HepG2 (cell line): ENCODE measurements around the gene EFCAB11. TPM values are rescaled to one million over a fixed set of nuclear protein-coding genes. Genes with fewer than 3 reads are reported as not detected.

ENCODE experiments used
- AFF4 ChIP-seq: sonication (generic); formaldehyde crosslinking; IDR thresholded peaks from 2 replicates; pipeline ENCODE4 v1.4.0; 2020; ENCODE audit warnings: missing genetic modification reagents
- AGO2 ChIP-seq: fragments of 200-400 bp; formaldehyde crosslinking; optimal IDR thresholded peaks from 2 replicates; pipeline ENCODE3; 2017; ENCODE audit warnings: mild to moderate bottlenecking, low read depth, low read length, moderate library complexity
- CAMTA2 ChIP-seq: sonication (generic); formaldehyde crosslinking; IDR thresholded peaks from 2 replicates; pipeline ENCODE4 v1.4.0; 2020; ENCODE audit warnings: mild to moderate bottlenecking, missing genetic modification reagents, borderline replicate concordance
- CHCHD3 ChIP-seq: sonication (generic); formaldehyde crosslinking; IDR thresholded peaks from 2 replicates; pipeline ENCODE4 v1.8.0; 2022; ENCODE audit warnings: mild to moderate bottlenecking, missing genetic modification reagents, moderate library complexity
- E2F5 ChIP-seq: sonication (generic); formaldehyde crosslinking; conservative IDR thresholded peaks from 2 replicates; pipeline ENCODE4 v1.4.0; 2020; ENCODE audit warnings: missing genetic modification reagents
- EED ChIP-seq: sonication (generic); formaldehyde crosslinking; IDR thresholded peaks from 2 replicates; pipeline ENCODE4 v1.5.0; 2020; ENCODE audit warnings: mild to moderate bottlenecking, missing genetic modification reagents
- HOXA3 ChIP-seq: sonication (generic); formaldehyde crosslinking; IDR thresholded peaks from 2 replicates; pipeline ENCODE4 v1.5.0; 2020; ENCODE audit warnings: missing genetic modification reagents
- ISX ChIP-seq: sonication (generic); formaldehyde crosslinking; conservative IDR thresholded peaks from 2 replicates; pipeline ENCODE4 v1.5.0; 2020; ENCODE audit warnings: missing genetic modification reagents
- KDM5B ChIP-seq: sonication (generic); formaldehyde crosslinking; IDR thresholded peaks from 2 replicates; pipeline ENCODE4 v1.4.0; 2020; ENCODE audit warnings: missing genetic modification reagents, mild to moderate bottlenecking, borderline replicate concordance
- MIER2 ChIP-seq: IDR thresholded peaks from 2 replicates; pipeline ENCODE4 v1.6.1; 2016; ENCODE audit warnings: missing biosample characterization, missing genetic modification reagents
- RFXAP ChIP-seq: sonication (generic); formaldehyde crosslinking; IDR thresholded peaks from 2 replicates; pipeline ENCODE4 v1.4.0; 2020; ENCODE audit warnings: missing genetic modification reagents, borderline replicate concordance
- ZFAT ChIP-seq: sonication (generic); formaldehyde crosslinking; conservative IDR thresholded peaks from 2 replicates; pipeline ENCODE4 v1.8.1; 2023; ENCODE audit warnings: missing genetic modification reagents, inconsistent platforms
- ZNF260 ChIP-seq: sonication (generic); formaldehyde crosslinking; IDR thresholded peaks from 2 replicates; pipeline ENCODE4 v1.4.0; 2020; ENCODE audit warnings: missing genetic modification reagents, low read depth, mild to moderate bottlenecking, borderline replicate concordance
- polyA plus RNA-seq, 8 experiments: library from polyadenylated mRNA; depleted of rRNA in 3 of 8; stranded (reverse) in 7 of 8; unstranded in 1 of 8; fragments of >200 nt; fragmentation: Illumina TruSeq in 4 of 8; extraction: Trizol in 4 of 8; gene quantifications; 2 replicates each; pipeline versions ENCODE4 v1.2.1 to v1.2.3, GENCODE V29; 2011 to 2016; ENCODE audit warnings: low read depth in 4 of 8, missing spikeins in 1 of 8, mixed read lengths in 1 of 8; ENCODE audit not compliant: insufficient read depth in 1 of 8
- total RNA-seq, 5 experiments: library from RNA; depleted of rRNA; stranded (reverse); fragments of >200 nt; fragmentation: Illumina TruSeq; extraction: Trizol; gene quantifications; 2 replicates each; pipeline ENCODE4 v1.2.3, GENCODE V29; 2016; ENCODE audit warnings: low read depth in 1 of 5
- TF ChIP-seq, protein P1 (sequence below): sonication (generic); formaldehyde crosslinking; IDR thresholded peaks from 2 replicates; pipeline ENCODE4 v1.4.0; 2020; ENCODE audit warnings: missing genetic modification reagents
- TF ChIP-seq, protein P2 (sequence below): sonication (generic); formaldehyde crosslinking; IDR thresholded peaks from 2 replicates; pipeline ENCODE4 v1.4.0; 2020; ENCODE audit warnings: missing genetic modification reagents

Gene EFCAB11
- total and polyA plus RNA-seq, 2 of the 13 experiments (the other 11 are each of a cell fraction or from before 2014, with no cell fraction given) = 8.2 to 31.5 TPM

- TF ChIP-seq MIER2 (CRISPR knock-in tag) (0 out of 2 replicates have a peak, but pooled peaks have one; percentile 19), KDM5B (peak; percentile 82), AFF4 (no peak), CHCHD3 (CRISPR knock-in tag) (no peak), ZFAT (no peak), ZNF260 (CRISPR knock-in tag) (0 out of 2 replicates have a peak, but pooled peaks have one; percentile 28), EED (CRISPR knock-in tag) (0 out of 2 replicates have a peak, but pooled peaks have one; percentile 21), AGO2 (peak; percentile 60), ISX (CRISPR knock-in tag) (peak; percentile 58; the same call in 1 of the 2 replicates), CAMTA2 (CRISPR knock-in tag) (no peak; the same call in 1 of the 2 replicates), RFXAP (CRISPR knock-in tag) (peak; percentile 85), HOXA3 (CRISPR knock-in tag) (peak; percentile 68; the same call in 1 of the 2 replicates), E2F5 (CRISPR knock-in tag) (peak; percentile 81)
- TF ChIP-seq, protein P1, sequence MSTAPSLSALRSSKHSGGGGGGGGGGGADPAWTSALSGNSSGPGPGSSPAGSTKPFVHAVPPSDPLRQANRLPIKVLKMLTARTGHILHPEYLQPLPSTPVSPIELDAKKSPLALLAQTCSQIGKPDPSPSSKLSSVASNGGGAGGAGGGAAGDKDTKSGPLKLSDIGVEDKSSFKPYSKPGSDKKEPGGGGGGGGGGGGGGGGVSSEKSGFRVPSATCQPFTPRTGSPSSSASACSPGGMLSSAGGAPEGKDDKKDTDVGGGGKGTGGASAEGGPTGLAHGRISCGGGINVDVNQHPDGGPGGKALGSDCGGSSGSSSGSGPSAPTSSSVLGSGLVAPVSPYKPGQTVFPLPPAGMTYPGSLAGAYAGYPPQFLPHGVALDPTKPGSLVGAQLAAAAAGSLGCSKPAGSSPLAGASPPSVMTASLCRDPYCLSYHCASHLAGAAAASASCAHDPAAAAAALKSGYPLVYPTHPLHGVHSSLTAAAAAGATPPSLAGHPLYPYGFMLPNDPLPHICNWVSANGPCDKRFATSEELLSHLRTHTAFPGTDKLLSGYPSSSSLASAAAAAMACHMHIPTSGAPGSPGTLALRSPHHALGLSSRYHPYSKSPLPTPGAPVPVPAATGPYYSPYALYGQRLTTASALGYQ (CRISPR knock-in tag) = peak; percentile 46; the same call in 1 of the 2 replicates
- TF ChIP-seq, protein P2, sequence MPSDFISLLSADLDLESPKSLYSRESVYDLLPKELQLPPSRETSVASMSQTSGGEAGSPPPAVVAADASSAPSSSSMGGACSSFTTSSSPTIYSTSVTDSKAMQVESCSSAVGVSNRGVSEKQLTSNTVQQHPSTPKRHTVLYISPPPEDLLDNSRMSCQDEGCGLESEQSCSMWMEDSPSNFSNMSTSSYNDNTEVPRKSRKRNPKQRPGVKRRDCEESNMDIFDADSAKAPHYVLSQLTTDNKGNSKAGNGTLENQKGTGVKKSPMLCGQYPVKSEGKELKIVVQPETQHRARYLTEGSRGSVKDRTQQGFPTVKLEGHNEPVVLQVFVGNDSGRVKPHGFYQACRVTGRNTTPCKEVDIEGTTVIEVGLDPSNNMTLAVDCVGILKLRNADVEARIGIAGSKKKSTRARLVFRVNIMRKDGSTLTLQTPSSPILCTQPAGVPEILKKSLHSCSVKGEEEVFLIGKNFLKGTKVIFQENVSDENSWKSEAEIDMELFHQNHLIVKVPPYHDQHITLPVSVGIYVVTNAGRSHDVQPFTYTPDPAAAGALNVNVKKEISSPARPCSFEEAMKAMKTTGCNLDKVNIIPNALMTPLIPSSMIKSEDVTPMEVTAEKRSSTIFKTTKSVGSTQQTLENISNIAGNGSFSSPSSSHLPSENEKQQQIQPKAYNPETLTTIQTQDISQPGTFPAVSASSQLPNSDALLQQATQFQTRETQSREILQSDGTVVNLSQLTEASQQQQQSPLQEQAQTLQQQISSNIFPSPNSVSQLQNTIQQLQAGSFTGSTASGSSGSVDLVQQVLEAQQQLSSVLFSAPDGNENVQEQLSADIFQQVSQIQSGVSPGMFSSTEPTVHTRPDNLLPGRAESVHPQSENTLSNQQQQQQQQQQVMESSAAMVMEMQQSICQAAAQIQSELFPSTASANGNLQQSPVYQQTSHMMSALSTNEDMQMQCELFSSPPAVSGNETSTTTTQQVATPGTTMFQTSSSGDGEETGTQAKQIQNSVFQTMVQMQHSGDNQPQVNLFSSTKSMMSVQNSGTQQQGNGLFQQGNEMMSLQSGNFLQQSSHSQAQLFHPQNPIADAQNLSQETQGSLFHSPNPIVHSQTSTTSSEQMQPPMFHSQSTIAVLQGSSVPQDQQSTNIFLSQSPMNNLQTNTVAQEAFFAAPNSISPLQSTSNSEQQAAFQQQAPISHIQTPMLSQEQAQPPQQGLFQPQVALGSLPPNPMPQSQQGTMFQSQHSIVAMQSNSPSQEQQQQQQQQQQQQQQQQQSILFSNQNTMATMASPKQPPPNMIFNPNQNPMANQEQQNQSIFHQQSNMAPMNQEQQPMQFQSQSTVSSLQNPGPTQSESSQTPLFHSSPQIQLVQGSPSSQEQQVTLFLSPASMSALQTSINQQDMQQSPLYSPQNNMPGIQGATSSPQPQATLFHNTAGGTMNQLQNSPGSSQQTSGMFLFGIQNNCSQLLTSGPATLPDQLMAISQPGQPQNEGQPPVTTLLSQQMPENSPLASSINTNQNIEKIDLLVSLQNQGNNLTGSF (CRISPR knock-in tag) = no peak
Measured at GRCh38 chr14:89955745-89956660, 1.5 kb upstream of the EFCAB11 start, which contains the start of gene TDP1 (continued).
